GM18508 (cell line): Measurements from ENCODE around the gene LMNTD2.

ENCODE experiments used
- ATAC-seq: cut with Tn5 transposase; IDR thresholded peaks from one replicate; pipeline ENCODE4 v1.9.1; 2021; ENCODE audit warnings: moderate number of reproducible peaks; ENCODE audit not compliant: insufficient read depth, unreplicated experiment

The LMNTD2 gene

DNA sequence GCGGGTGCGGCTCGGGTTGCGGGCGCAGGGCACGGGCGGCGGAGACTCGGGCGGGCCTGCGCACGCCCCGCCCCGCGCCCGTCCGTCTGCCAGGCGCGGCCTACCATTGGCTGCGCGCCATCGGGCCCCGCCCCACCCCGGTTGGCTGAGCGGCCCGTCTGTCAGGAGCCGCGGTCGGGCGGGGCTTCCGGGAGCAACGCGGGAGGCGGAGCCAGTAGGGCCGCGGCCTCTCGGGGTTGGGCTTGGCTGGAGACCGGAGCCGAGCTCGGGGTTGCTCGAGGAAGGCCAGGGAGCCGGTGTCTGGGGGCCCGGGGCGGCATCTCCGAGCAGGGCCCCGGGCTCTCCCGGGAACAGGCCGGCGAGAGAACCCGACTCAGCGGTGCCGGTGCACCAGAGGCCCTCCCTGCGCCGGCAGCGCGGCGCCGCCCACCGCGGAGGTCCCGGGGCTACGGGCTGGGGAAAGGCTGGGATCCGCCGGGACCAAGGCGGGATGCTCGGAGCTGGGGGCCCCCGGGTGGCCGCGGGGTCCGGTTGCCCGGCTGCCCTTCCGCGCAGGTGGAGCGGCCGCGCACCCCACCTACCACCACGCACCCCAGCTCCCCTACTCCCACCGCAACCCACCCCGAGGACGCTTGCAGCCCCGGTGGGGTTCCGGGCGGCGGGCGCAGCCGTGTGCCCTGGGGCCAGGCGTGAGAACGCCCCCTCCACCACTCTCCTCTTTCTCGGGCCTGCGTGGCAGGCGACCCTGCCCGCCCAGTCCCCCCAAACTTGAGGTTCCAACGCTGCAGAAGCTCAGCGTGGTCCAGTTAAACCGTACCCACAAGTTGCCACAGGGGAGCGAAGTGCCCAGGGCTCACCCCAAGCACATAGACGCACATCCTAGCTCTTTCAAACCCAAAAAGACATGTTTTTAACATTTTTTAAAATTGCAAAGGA, 24.8 kb downstream of the LMNTD2 start, which contains the start of gene HRAS:
Gene HRAS, minus strand, starts transcription at position 58 of the 936 bp plus-strand sequence.
- no peak for ATAC-seq

- ATAC-seq: no peak
Observed at GRCh38 chr11:535210-535518, 25.4 kb downstream of the LMNTD2 start.

DNA sequence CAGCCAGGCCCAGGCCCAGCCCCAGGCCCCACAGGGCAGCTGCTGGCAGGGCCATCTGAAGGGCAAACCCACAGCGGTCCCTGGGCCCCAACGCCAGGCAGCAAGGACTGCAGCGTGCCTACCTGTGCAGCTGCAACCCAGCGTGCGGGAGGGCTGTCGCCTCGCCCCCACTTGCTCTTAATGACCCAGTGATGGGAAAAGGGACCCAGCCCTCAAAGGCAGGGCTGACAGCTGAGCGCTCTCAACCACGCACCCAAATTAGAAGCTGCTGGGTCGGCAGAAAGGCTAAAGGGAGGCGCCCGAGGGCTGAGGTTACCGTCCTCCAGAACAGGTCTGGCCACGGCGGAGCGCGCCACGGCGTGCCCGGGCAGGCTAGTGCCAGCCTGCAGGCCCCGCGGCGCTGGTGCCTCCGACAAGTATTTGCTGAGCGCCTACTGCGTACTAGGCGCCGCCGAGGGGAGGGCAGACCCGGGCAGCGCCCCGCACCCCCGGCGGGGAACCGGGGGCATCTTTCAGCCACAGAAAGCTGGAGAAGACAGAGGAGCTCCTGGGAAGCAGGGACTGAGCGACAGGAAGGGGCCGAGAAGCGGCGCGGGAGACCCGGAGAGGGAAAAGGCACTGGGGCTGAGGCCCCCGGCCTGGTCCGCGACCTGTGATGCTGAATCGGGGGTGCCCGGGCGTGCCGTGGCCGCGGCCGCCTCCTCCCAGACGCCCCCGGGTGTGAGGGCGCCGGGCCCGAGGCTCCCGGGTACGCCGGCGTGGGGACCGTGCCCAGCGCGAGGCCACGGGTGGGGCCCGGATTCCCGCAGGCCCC, 25.9 kb downstream of the LMNTD2 start:
- no peak for ATAC-seq

- no peak for ATAC-seq
Observed at GRCh38 chr11:533586-534395, 26.7 kb downstream of the LMNTD2 start.

GRCh38 chr11:532986-533585, 27.5 kb downstream of the LMNTD2 start:
- ATAC-seq: no peak

DNA sequence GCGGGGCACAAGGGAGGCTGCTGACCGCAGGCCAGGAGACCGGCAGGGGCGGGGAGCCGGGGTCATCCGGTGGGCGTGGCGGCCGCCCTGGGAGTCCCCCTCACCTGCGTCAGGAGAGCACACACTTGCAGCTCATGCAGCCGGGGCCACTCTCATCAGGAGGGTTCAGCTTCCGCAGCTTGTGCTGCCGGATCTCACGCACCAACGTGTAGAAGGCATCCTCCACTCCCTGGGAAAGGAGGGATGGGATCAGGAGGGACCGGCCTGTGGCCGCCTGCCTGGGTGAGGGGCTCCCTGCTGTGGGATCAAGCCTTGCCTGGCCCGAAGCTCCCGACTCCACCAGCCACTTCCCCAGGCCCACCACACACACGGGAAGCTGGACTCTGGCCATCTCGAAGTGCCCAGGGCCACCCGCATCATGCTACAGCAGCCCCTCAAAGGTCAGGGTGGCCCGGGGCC, 28.0 kb downstream of the LMNTD2 start:
- no peak for ATAC-seq

- no peak for ATAC-seq
Observed at GRCh38 chr11:531919-532526, 28.5 kb downstream of the LMNTD2 start.

DNA sequence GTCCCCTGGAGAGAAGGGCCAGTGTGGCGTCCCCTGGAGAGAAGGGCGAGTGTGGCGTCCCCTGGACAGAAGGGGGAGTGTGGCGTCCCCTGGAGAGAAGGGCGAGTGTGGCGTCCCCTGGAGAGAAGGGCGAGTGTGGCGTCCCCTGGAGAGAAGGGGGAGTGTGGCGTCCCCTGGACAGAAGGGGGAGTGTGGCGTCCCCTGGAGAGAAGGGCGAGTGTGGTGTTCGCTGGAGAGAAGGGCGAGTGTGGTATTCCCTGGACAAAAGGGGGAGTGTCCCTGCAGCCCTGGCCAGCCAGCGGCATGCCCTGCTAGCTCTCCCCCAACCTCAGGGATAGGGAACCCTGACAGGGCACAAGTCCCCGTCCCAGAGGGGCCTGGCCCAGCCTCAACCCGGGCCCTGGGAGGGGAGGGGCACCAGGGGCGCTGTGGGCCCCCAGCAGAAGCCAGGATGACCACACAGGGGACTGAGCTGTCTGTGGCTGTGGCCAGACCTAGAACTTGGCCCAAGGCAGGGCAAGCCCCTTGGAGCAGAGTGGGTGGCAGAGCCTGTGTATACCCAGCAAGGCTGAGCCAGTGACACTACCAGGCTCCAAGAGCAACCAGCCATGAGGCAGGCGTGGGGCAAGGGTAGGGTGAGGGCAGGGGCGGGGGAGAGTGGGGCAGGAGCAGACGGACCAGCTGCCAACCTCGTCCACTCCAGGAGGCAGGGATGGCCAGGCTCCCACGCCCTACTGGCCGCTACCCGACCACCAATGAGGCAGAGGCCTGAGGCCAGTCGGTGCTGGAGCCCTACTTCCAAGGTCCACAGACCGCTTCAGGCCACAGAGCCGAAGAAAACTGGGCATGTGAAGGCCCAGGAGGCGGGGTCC, 29.3 kb downstream of the LMNTD2 start:
- ATAC-seq: no peak

GRCh38 chr11:529728-530411, 30.7 kb downstream of the LMNTD2 start:
- no peak for ATAC-seq

DNA sequence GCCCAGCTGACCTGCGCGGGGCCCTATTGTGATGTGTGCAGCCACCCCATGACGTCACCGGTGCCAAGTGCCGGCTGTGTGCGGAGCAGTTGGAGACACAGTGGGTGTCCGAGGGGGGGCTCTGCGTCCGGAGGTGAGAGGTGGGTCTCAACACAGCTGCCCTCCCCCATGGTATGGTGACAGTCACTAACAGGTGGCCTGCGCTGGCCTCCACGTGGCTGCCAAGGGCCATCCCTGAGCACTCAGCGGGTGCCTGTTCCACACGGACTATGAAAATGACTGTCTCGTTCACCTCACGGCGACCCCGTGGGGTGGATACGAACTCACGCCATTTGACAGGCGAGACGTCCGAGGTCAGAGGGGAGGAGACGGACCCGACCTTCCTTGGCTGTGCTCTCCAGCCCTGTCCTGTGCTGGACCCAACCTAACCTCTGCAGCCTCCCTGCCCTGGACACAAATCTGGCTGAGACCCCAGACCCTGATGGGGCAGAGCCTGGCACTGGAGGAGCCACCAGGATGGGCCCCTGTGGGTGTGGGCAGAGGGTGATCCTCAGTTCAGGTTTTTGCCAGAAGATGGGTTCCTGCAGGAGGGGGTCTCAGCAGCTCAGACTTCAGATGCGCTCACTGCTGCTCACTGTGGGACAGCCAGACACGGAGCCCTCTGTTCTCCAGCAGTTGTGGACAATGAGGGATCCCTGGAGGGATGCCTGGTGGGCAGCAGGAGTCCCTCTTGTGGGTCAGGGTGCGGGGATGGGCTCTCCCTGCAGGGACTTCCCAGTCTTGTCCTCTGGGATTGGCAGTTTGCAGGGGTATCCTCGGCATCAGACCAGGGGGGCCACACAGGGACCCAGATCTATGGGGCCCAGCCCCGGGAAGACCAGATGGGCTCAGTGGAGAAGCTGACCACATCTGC, 31.5 kb downstream of the LMNTD2 start:
- ATAC-seq: no peak

- ATAC-seq: no peak
Observed at GRCh38 chr11:528166-528814, 32.2 kb downstream of the LMNTD2 start.

- ATAC-seq: no peak
Observed at GRCh38 chr11:526192-526591, 34.3 kb downstream of the LMNTD2 start.

- no peak for ATAC-seq
Observed at GRCh38 chr11:521177-521688, 39.3 kb downstream of the LMNTD2 start.

GRCh38 chr11:520428-521176, 39.9 kb downstream of the LMNTD2 start:
- no peak for ATAC-seq

DNA sequence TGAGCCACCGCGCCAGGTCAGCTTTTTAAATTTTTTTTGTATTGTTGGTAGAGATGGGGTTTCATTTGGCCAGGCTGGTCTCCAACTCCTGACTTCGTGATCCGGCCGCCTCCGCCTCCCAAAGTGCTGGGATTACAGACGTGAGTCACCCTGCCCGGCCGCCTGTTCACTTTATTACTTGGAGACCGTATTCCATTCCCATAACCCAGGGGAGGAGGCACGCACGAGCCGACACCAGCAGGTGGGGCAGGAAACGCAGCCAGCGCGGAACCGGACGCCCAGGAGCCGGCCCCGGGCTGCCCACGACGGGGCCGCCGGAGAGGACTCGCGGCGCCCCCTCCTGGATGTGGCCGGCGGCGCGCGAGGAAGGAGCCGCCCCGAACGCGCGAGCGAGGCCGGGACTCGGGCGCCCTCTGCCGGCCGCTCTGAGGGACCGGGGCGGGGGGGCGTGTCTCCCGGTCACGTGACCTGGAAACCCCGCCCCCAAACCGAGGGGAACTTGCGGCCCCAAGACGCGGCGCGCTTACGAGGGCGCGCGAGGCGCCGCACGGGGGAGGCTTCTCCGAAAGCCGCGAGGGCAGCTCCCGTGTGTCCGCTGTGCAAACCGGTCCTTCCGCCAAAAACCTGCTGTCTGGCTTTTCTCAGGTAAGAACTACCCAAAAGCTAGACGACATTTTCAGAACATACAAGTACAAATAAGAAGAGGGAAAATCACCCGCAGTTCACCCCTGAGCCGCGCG, 41.9 kb downstream of the LMNTD2 start:
- no peak for ATAC-seq
